Smooth muscle cell (in vitro differentiated cells): ENCODE measurements around the gene TACC2. TPM values are rescaled to one million over a fixed set of nuclear protein-coding genes. Genes with fewer than 3 reads are reported as not detected.
"Not testable (repeated sequence)": the region's sequence is repeated elsewhere in the genome, so short reads cannot be mapped to it uniquely, and the experiment has no call there.

Experiments used
- DNase-seq: peaks from one replicate; lab custom pipeline; 2025; ENCODE audit not compliant: unreplicated experiment; lab: John Stamatoyannopoulos, UW
- H2AFZ ChIP-seq: fragments of 200-600 bp; sonication (generic); 2 replicates; pipeline ENCODE4 v1.6.0; 2016; ENCODE audit warnings: antibody characterized with exemption, low read depth, mild to moderate bottlenecking
- H3F3A ChIP-seq: fragments of 200-600 bp; sonication (generic); 2 replicates; pipeline ENCODE4 v1.6.0; 2017; ENCODE audit warnings: antibody characterized with exemption, low read depth
- H3K27ac ChIP-seq: fragments of 200-600 bp; sonication (generic); 2 replicates; pipeline ENCODE4 v1.5.1; 2016; ENCODE audit warnings: low read depth, mild to moderate bottlenecking
- H3K27me3 ChIP-seq: fragments of 200-600 bp; sonication (generic); 2 replicates; pipeline ENCODE4 v1.6.1; 2016; ENCODE audit warnings: low read depth, mild to moderate bottlenecking
- H3K36me3 ChIP-seq: fragments of 200-600 bp; sonication (generic); 2 replicates; pipeline ENCODE4 v1.5.1; 2016; ENCODE audit warnings: low read depth
- H3K4me1 ChIP-seq: fragments of 200-600 bp; sonication (generic); 2 replicates; pipeline ENCODE4 v1.5.1; 2016; ENCODE audit warnings: low read depth
- H3K4me2 ChIP-seq: fragments of 200-600 bp; sonication (generic); 2 replicates; pipeline ENCODE4 v1.6.0; 2016; ENCODE audit warnings: mild to moderate bottlenecking
- H3K4me3 ChIP-seq: fragments of 200-600 bp; sonication (generic); 2 replicates; pipeline ENCODE4 v1.5.1; 2016; ENCODE audit warnings: mild to moderate bottlenecking
- H3K79me2 ChIP-seq: fragments of 200-600 bp; sonication (generic); 2 replicates; pipeline ENCODE4 v1.6.0; 2016; ENCODE audit warnings: low read depth, mild to moderate bottlenecking
- H3K9ac ChIP-seq: fragments of 200-600 bp; sonication (generic); 2 replicates; pipeline ENCODE4 v1.6.0; 2016; ENCODE audit warnings: low read depth
- H3K9me3 ChIP-seq: fragments of 200-600 bp; sonication (generic); replicated peaks from 2 replicates; pipeline ENCODE4 v1.5.1; 2016; ENCODE audit warnings: low read depth
- H4K20me1 ChIP-seq: fragments of 200-600 bp; sonication (generic); 2 replicates; pipeline ENCODE4 v1.6.0; 2016; ENCODE audit warnings: low read depth
- CTCF ChIP-seq: fragments of 200-600 bp; sonication (generic); IDR thresholded peaks from 2 replicates; pipeline ENCODE4 v1.5.1; 2017; ENCODE audit warnings: borderline replicate concordance, mild to moderate bottlenecking, antibody characterized with exemption; ENCODE audit not compliant: insufficient read depth, poor library complexity, severe bottlenecking
- WGBS: methylation state at CpG from one replicate; pipeline ENCODE4 v1.1.7; 2016; ENCODE audit warnings: low lambda C conversion rate; 5-methylcytosine and 5-hydroxymethylcytosine counted together
- polyA plus RNA-seq: library from polyadenylated mRNA; unstranded; fragments of >200 nt; fragmentation: Nextera tagmentation; extraction: Ambion mirVana; gene quantifications from 2 replicates; pipeline ENCODE4 v1.2.1, GENCODE V29; 2016
- total RNA-seq: library from RNA; depleted of rRNA; stranded (reverse); fragments of >200 nt; gene quantifications from 2 replicates; pipeline ENCODE4 v1.2.3, GENCODE V29; 2014

The TACC2 gene
- total and polyA plus RNA-seq, 2 experiments from 2014 or later: 2.8 to 7.6 TPM

- DNase-seq: no peak
- peaks cover 3% of the 10 kb centered on the region for H3K27me3 ChIP-seq
- H3K9ac ChIP-seq: no peak overlapping the region
- H3K36me3 ChIP-seq: no peaks in the 10 kb centered on the region
- peak overlapping the region; percentile 14 for H3K4me3 ChIP-seq
- 41% methylated on average over 13 of the region's 13 CpGs for WGBS
- no peaks in the 10 kb centered on the region for H3K79me2 ChIP-seq
- H3K27ac ChIP-seq: peak overlapping the region; percentile 77
- no peaks in the 10 kb centered on the region for H3K9me3 ChIP-seq
- H3F3A ChIP-seq: no peaks in the 10 kb centered on the region
- H2AFZ ChIP-seq: no peak overlapping the region
- H3K4me2 ChIP-seq: peak overlapping the region; percentile 78
- no peaks in the 10 kb centered on the region for H4K20me1 ChIP-seq
- no peak for TF ChIP-seq CTCF
- peaks cover 3% of the 10 kb centered on the region for H3K4me1 ChIP-seq
Observed at GRCh38 chr10:122062831-122063674, 74.1 kb downstream of the TACC2 start.

GRCh38 chr10:122066337-122066939 lies 77.5 kb downstream of the TACC2 start:
- not testable (repeated sequence) for H3K36me3 ChIP-seq, H3K4me3 ChIP-seq, H3F3A ChIP-seq, H3K4me2 ChIP-seq, H3K9me3 ChIP-seq, H3K4me1 ChIP-seq, DNase-seq, H2AFZ ChIP-seq, H3K79me2 ChIP-seq, H3K27ac ChIP-seq, H3K9ac ChIP-seq, H3K27me3 ChIP-seq, H4K20me1 ChIP-seq
- WGBS: 93% methylated on average over 9 of the region's 9 CpGs

GRCh38 chr10:122068844-122069243 lies 79.9 kb downstream of the TACC2 start:
- no peak overlapping the region for H3K9ac ChIP-seq
- H4K20me1 ChIP-seq: no peaks in the 10 kb centered on the region
- peaks cover 19% of the 10 kb centered on the region for H3K27me3 ChIP-seq
- H3K36me3 ChIP-seq: no peaks in the 10 kb centered on the region
- H3K4me2 ChIP-seq: no peak overlapping the region
- H3F3A ChIP-seq: no peaks in the 10 kb centered on the region
- no peaks in the 10 kb centered on the region for H3K4me1 ChIP-seq
- no peak overlapping the region for H3K27ac ChIP-seq
- WGBS: 94% methylated on average over 12 of the region's 12 CpGs
- no peak for TF ChIP-seq CTCF
- H3K9me3 ChIP-seq: no peaks in the 10 kb centered on the region
- no peak overlapping the region for H2AFZ ChIP-seq
- H3K79me2 ChIP-seq: no peaks in the 10 kb centered on the region
- DNase-seq: no peak
- no peak overlapping the region for H3K4me3 ChIP-seq

- Histone ChIP-seq H3K79me2 (no peaks in the 10 kb centered on the region), H3F3A (no peaks in the 10 kb centered on the region), H3K4me2 (no peak overlapping the region), H3K9ac (no peak overlapping the region), H3K27me3 (peaks cover 35% of the 10 kb centered on the region), H3K4me3 (no peak overlapping the region), H3K9me3 (no peaks in the 10 kb centered on the region), H3K27ac (no peak overlapping the region), H2AFZ (no peak overlapping the region), H3K36me3 (no peaks in the 10 kb centered on the region), H3K4me1 (no peaks in the 10 kb centered on the region), H4K20me1 (no peaks in the 10 kb centered on the region)
- 97% methylated on average over 9 of the region's 9 CpGs for WGBS
- no peak for TF ChIP-seq CTCF
- no peak for DNase-seq
Observed at GRCh38 chr10:122072491-122072890, 83.5 kb downstream of the TACC2 start.
